Osteocyte (in vitro differentiated cells): Measurements from ENCODE around the gene SUN1. TPM values are rescaled to one million over a fixed set of nuclear protein-coding genes. Genes with fewer than 3 reads are reported as not detected.

Experiments used
- DNase-seq: peaks from one replicate; pipeline ENCODE4 v3.0.0; 2021; ENCODE audit warnings: mixed read lengths; ENCODE audit not compliant: unreplicated experiment; ENCODE audit errors: extremely low spot score
- H3K27ac Mint-ChIP-seq: one replicate; pipeline ENCODE4 v1.8.0; 2021; ENCODE audit warnings: mild to moderate bottlenecking, mixed read lengths; ENCODE audit not compliant: unreplicated experiment
- H3K27me3 Mint-ChIP-seq: one replicate; pipeline ENCODE4 v1.8.0; 2021; ENCODE audit warnings: mixed read lengths; ENCODE audit not compliant: unreplicated experiment
- H3K36me3 Mint-ChIP-seq: one replicate; pipeline ENCODE4 v1.8.0; 2021; ENCODE audit warnings: mixed read lengths; ENCODE audit not compliant: unreplicated experiment
- H3K4me1 Mint-ChIP-seq: one replicate; pipeline ENCODE4 v1.8.0; 2021; ENCODE audit warnings: mixed read lengths; ENCODE audit not compliant: unreplicated experiment
- H3K4me3 Mint-ChIP-seq: one replicate; pipeline ENCODE4 v1.8.0; 2021; ENCODE audit warnings: mild to moderate bottlenecking, moderate library complexity, mixed read lengths; ENCODE audit not compliant: unreplicated experiment
- H3K9me3 Mint-ChIP-seq: one replicate; pipeline ENCODE4 v1.8.0; 2021; ENCODE audit warnings: mixed read lengths; ENCODE audit not compliant: unreplicated experiment
- total RNA-seq: library from RNA; stranded (reverse); gene quantifications from 2 replicates; pipeline ENCODE4 v1.2.1, GENCODE V29; 2021
- TF ChIP-seq, protein P1 (sequence below): fragments of 200-600 bp; sonication (generic); IDR thresholded peaks from 2 replicates; pipeline ENCODE4 v1.5.0; 2021; ENCODE audit warnings: antibody characterized with exemption, mild to moderate bottlenecking, moderate library complexity

Gene SUN1
- total RNA-seq, 1 donor from 2014 or later: 212 TPM

DNA sequence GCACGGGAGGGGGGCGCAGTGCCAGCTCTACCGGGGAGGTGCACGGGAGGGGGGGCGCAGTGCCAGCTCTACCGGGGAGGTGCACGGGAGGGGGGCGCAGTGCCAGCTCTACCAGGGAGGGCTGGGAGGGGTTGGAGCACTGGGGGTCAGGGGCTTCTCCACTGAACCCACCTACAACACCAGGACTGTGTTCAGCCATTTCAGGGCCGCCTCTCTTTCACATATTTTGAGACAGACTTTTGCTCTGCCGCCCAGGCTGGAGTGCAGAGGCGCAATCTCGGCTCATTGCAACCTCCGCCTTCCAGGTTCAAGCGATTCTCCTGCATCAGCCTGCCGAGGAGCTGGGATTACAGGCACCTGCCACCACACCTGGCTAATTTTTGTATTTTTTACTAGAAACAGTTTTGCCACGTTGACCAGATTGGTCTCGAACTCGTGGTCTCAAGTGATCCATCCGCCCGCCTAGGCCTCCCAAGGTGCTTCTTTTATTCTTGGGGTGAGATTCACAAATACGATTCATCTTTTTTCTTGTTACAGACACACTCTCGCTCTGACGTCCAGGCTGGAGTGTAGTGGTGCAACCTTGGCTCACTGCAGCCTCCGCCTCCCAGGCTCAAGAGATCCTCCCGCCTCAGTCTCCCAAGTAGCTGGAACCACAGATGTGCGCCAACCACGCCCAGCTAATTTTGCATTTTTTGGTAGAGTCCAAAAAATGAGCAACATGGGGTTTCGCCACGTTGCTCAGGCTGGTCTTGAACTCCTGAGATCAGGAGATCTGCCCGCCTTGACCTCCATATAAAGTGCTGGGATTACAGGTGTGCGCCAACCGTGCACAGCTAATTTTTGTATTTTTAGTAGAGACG lies 85.2 kb downstream of the SUN1 start:
- H3K4me3 Mint-ChIP-seq: no peak overlapping the region
- no peaks in the 10 kb centered on the region for H3K9me3 Mint-ChIP-seq
- DNase-seq: no peak
- TF ChIP-seq, protein P1, sequence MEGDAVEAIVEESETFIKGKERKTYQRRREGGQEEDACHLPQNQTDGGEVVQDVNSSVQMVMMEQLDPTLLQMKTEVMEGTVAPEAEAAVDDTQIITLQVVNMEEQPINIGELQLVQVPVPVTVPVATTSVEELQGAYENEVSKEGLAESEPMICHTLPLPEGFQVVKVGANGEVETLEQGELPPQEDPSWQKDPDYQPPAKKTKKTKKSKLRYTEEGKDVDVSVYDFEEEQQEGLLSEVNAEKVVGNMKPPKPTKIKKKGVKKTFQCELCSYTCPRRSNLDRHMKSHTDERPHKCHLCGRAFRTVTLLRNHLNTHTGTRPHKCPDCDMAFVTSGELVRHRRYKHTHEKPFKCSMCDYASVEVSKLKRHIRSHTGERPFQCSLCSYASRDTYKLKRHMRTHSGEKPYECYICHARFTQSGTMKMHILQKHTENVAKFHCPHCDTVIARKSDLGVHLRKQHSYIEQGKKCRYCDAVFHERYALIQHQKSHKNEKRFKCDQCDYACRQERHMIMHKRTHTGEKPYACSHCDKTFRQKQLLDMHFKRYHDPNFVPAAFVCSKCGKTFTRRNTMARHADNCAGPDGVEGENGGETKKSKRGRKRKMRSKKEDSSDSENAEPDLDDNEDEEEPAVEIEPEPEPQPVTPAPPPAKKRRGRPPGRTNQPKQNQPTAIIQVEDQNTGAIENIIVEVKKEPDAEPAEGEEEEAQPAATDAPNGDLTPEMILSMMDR: no peak
- H3K4me1 Mint-ChIP-seq: peaks cover 15% of the 10 kb centered on the region
- H3K27me3 Mint-ChIP-seq: no peaks in the 10 kb centered on the region
- no peak overlapping the region for H3K27ac Mint-ChIP-seq
- H3K36me3 Mint-ChIP-seq: no peaks in the 10 kb centered on the region

DNA sequence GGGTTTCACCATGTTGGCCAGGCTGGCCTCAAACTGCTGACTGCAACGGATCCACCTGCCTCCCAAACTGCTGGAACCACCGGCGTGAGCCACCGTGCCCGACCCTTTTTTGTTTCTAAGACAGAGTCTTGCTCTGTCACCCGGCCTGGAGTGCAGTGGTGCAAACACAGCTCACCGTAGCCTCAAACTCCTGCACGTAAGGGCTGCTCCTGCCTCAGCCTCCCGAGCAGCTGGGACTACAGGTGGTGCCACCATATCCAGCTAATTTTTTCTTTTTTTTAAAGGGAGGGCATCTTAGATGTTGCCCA lies 85.8 kb downstream of the SUN1 start:
- no peak for DNase-seq
- H3K4me3 Mint-ChIP-seq: no peak overlapping the region
- no peaks in the 10 kb centered on the region for H3K27me3 Mint-ChIP-seq

GRCh38 chr7:918441-919113 lies 86.3 kb downstream of the SUN1 start:
- TF ChIP-seq, protein P1: no peak
- no peaks in the 10 kb centered on the region for H3K36me3 Mint-ChIP-seq
- no peaks in the 10 kb centered on the region for H3K9me3 Mint-ChIP-seq
- no peak overlapping the region for H3K27ac Mint-ChIP-seq
- H3K4me3 Mint-ChIP-seq: no peak overlapping the region
- peaks cover 23% of the 10 kb centered on the region for H3K4me1 Mint-ChIP-seq
- H3K27me3 Mint-ChIP-seq: no peaks in the 10 kb centered on the region
- no peak for DNase-seq

More for the DNA sequence above, 85.8 kb downstream of the SUN1 start:
- H3K27ac Mint-ChIP-seq: no peak overlapping the region
- no peaks in the 10 kb centered on the region for H3K36me3 Mint-ChIP-seq
- TF ChIP-seq, protein P1: no peak
- H3K9me3 Mint-ChIP-seq: no peaks in the 10 kb centered on the region
- peaks cover 19% of the 10 kb centered on the region for H3K4me1 Mint-ChIP-seq

GRCh38 chr7:919114-919442 lies 86.8 kb downstream of the SUN1 start:
- Mint-ChIP-seq H3K4me1 (peaks cover 23% of the 10 kb centered on the region), H3K27ac (no peak overlapping the region), H3K4me3 (no peak overlapping the region), H3K27me3 (no peaks in the 10 kb centered on the region), H3K36me3 (no peaks in the 10 kb centered on the region), H3K9me3 (no peaks in the 10 kb centered on the region)
- DNase-seq: no peak
- TF ChIP-seq, protein P1: no peak

GRCh38 chr7:919924-920341 lies 87.7 kb downstream of the SUN1 start:
- DNase-seq: no peak
- Mint-ChIP-seq H3K27ac (no peak overlapping the region), H3K4me1 (peaks cover 27% of the 10 kb centered on the region), H3K27me3 (no peaks in the 10 kb centered on the region), H3K9me3 (no peaks in the 10 kb centered on the region), H3K4me3 (no peak overlapping the region), H3K36me3 (no peaks in the 10 kb centered on the region)
- TF ChIP-seq, protein P1: no peak
